GF-D8 (cell line): ENCODE data around the gene GSTA1.
"Not testable (repeated sequence)": the region's sequence is repeated elsewhere in the genome, so short reads cannot be mapped to it uniquely, and the experiment has no call there.

Experiments
- DNase-seq: peaks from one replicate; lab custom pipeline; 2025; lab: John Stamatoyannopoulos, UW

Gene GSTA1

GRCh38 chr6:52757651-52758338 lies 45.8 kb downstream of the GSTA1 start:
- DNase-seq, result not testable (repeated sequence)

GRCh38 chr6:52754443-52754842 lies 49.2 kb downstream of the GSTA1 start:
- no peak for DNase-seq

GRCh38 chr6:52753137-52753536 lies 50.5 kb downstream of the GSTA1 start:
- not testable (repeated sequence) for DNase-seq

GRCh38 chr6:52752310-52752709 lies 51.3 kb downstream of the GSTA1 start:
- no peak for DNase-seq

- no peak for DNase-seq
Observed at GRCh38 chr6:52749556-52750152, 54.0 kb downstream of the GSTA1 start.

GRCh38 chr6:52747301-52747700 lies 56.3 kb downstream of the GSTA1 start:
- DNase-seq, result not testable (repeated sequence)

- DNase-seq, result no peak
Observed at GRCh38 chr6:52746213-52746612, 57.4 kb downstream of the GSTA1 start.

- no peak for DNase-seq
Observed at GRCh38 chr6:52745764-52746201, 57.8 kb downstream of the GSTA1 start.

GRCh38 chr6:52741872-52742271 lies 61.7 kb downstream of the GSTA1 start:
- no peak for DNase-seq
